ENCODE measurements around the gene GRK5.

GRK5 gene

GRCh38 chr10:119393845-119394244 lies 186.5 kb downstream of the GRK5 start:
- Histone ChIP-seq H3K4me2 (ENCODE audit: low read depth, low read length) (no peak overlapping the region), H3K79me2 (ENCODE audit: low read length) (peaks cover 43% of the 10 kb centered on the region), H4K20me1 (ENCODE audit: insufficient read depth, low read length) (no peaks in the 10 kb centered on the region), H2AFZ (ENCODE audit: low read length) (no peak overlapping the region), H3K9me2 (replicated peaks; ENCODE audit: insufficient read depth, low read length) (no peaks in the 10 kb centered on the region), H3K4me1 (ENCODE audit: low read length) (no peaks in the 10 kb centered on the region), H3F3A (ENCODE audit: insufficient read depth, low read length) (no peaks in the 10 kb centered on the region), H3K27ac (ENCODE audit: low read length) (no peak overlapping the region), H3K9ac (ENCODE audit: low read length) (no peak overlapping the region), H3K36me3 (replicated peaks; ENCODE audit: insufficient read depth, low read length) (no peaks in the 10 kb centered on the region), H3K9me3 (replicated peaks; ENCODE audit: insufficient read depth, low read length) (no peaks in the 10 kb centered on the region), H3K27me3 (replicated peaks; ENCODE audit: insufficient read depth, low read length) (no peaks in the 10 kb centered on the region), H3K4me3 (ENCODE audit: low read length) (no peak overlapping the region)
- DNase-seq, result no peak
- no peak for TF ChIP-seq CTCF (IDR thresholded peaks at IDR 0.05; ENCODE audit: low read length)
- no peak for TF ChIP-seq EZH2 (optimal IDR thresholded peaks at IDR 0.05; ENCODE audit: low read depth, low read length)
- no peak for TF ChIP-seq EZH2phosphoT487 (IDR thresholded peaks at IDR 0.05; ENCODE audit: low read length)

GRCh38 chr10:119394657-119395279 lies 187.4 kb downstream of the GRK5 start:
- H3K4me3 ChIP-seq (ENCODE audit: low read length), result no peak overlapping the region
- no peaks in the 10 kb centered on the region for H3K4me1 ChIP-seq (ENCODE audit: low read length)
- H3K9me3 ChIP-seq (replicated peaks; ENCODE audit: insufficient read depth, low read length), result no peaks in the 10 kb centered on the region
- H3F3A ChIP-seq (ENCODE audit: insufficient read depth, low read length), result no peaks in the 10 kb centered on the region
- H3K4me2 ChIP-seq (ENCODE audit: low read depth, low read length), result no peak overlapping the region
- H3K27ac ChIP-seq (ENCODE audit: low read length), result no peak overlapping the region
- H3K27me3 ChIP-seq (replicated peaks; ENCODE audit: insufficient read depth, low read length), result no peaks in the 10 kb centered on the region
- no peaks in the 10 kb centered on the region for H4K20me1 ChIP-seq (ENCODE audit: insufficient read depth, low read length)
- no peak for DNase-seq
- H2AFZ ChIP-seq (ENCODE audit: low read length), result no peak overlapping the region
- no peak overlapping the region for H3K9ac ChIP-seq (ENCODE audit: low read length)
- peaks cover 46% of the 10 kb centered on the region for H3K79me2 ChIP-seq (ENCODE audit: low read length)
- no peaks in the 10 kb centered on the region for H3K9me2 ChIP-seq (replicated peaks; ENCODE audit: insufficient read depth, low read length)
- TF ChIP-seq EZH2phosphoT487 (IDR thresholded peaks at IDR 0.05; ENCODE audit: low read length) (no peak), CTCF (IDR thresholded peaks at IDR 0.05; ENCODE audit: low read length) (no peak), EZH2 (optimal IDR thresholded peaks at IDR 0.05; ENCODE audit: low read depth, low read length) (no peak)
- H3K36me3 ChIP-seq (replicated peaks; ENCODE audit: insufficient read depth, low read length), result no peaks in the 10 kb centered on the region

- Histone ChIP-seq H3K9me2 (replicated peaks; ENCODE audit: insufficient read depth, low read length) (no peaks in the 10 kb centered on the region), H2AFZ (ENCODE audit: low read length) (no peak overlapping the region), H3K4me1 (ENCODE audit: low read length) (no peaks in the 10 kb centered on the region), H3K4me3 (ENCODE audit: low read length) (no peak overlapping the region), H3K9ac (ENCODE audit: low read length) (no peak overlapping the region), H4K20me1 (ENCODE audit: insufficient read depth, low read length) (no peaks in the 10 kb centered on the region), H3K79me2 (ENCODE audit: low read length) (peaks cover 48% of the 10 kb centered on the region), H3K4me2 (ENCODE audit: low read depth, low read length) (no peak overlapping the region), H3K36me3 (replicated peaks; ENCODE audit: insufficient read depth, low read length) (no peaks in the 10 kb centered on the region), H3K9me3 (replicated peaks; ENCODE audit: insufficient read depth, low read length) (no peaks in the 10 kb centered on the region), H3F3A (ENCODE audit: insufficient read depth, low read length) (no peaks in the 10 kb centered on the region), H3K27ac (ENCODE audit: low read length) (no peak overlapping the region), H3K27me3 (replicated peaks; ENCODE audit: insufficient read depth, low read length) (no peaks in the 10 kb centered on the region)
- DNase-seq, result no peak
- TF ChIP-seq EZH2 (optimal IDR thresholded peaks at IDR 0.05; ENCODE audit: low read depth, low read length) (no peak), CTCF (IDR thresholded peaks at IDR 0.05; ENCODE audit: low read length) (no peak), EZH2phosphoT487 (IDR thresholded peaks at IDR 0.05; ENCODE audit: low read length) (no peak)
Observed at GRCh38 chr10:119395280-119396007, 188.1 kb downstream of the GRK5 start.

Measured in MM.1S (cell line).